HEK293 (cell line): Measurements from ENCODE around the gene SMIM24.

ENCODE experiments used
- GLIS2 ChIP-seq: fragments of 450-650 bp; formaldehyde crosslinking; IDR thresholded peaks from 2 replicates; pipeline ENCODE4 v1.5.1; 2016; ENCODE audit warnings: missing biosample characterization, missing genetic modification characterization
- HIC1 ChIP-seq: fragments of 450-650 bp; formaldehyde crosslinking; IDR thresholded peaks from 2 replicates; pipeline ENCODE4 v1.5.1; 2016; ENCODE audit warnings: missing biosample characterization, missing genetic modification characterization
- KLF1 ChIP-seq: fragments of 450-650 bp; formaldehyde crosslinking; IDR thresholded peaks from 2 replicates; pipeline ENCODE4 v1.5.1; 2016; ENCODE audit warnings: missing biosample characterization, missing genetic modification characterization
- KLF17 ChIP-seq: fragments of 450-650 bp; formaldehyde crosslinking; IDR thresholded peaks from 2 replicates; pipeline ENCODE4 v1.5.1; 2016; ENCODE audit warnings: missing biosample characterization, missing genetic modification characterization
- KLF7 ChIP-seq: fragments of 450-650 bp; formaldehyde crosslinking; IDR thresholded peaks from 2 replicates; pipeline ENCODE4 v1.5.1; 2016; ENCODE audit warnings: missing biosample characterization, missing genetic modification characterization, borderline replicate concordance
- KLF8 ChIP-seq: fragments of 450-650 bp; formaldehyde crosslinking; IDR thresholded peaks from 2 replicates; pipeline ENCODE4 v1.5.1; 2016; ENCODE audit warnings: missing biosample characterization, missing genetic modification characterization
- MZF1 ChIP-seq: fragments of 450-650 bp; formaldehyde crosslinking; IDR thresholded peaks from 2 replicates; pipeline ENCODE4 v1.5.1; 2017; ENCODE audit warnings: missing biosample characterization, missing genetic modification characterization, borderline replicate concordance
- SP2 ChIP-seq: fragments of 450-650 bp; formaldehyde crosslinking; IDR thresholded peaks from 2 replicates; pipeline ENCODE4 v1.5.1; 2016; ENCODE audit warnings: missing biosample characterization, missing genetic modification characterization
- YY1 ChIP-seq: fragments of 450-650 bp; formaldehyde crosslinking; IDR thresholded peaks from 2 replicates; pipeline ENCODE4 v1.5.1; 2018; ENCODE audit warnings: missing biosample characterization, missing genetic modification characterization
- YY2 ChIP-seq: fragments of 450-650 bp; formaldehyde crosslinking; IDR thresholded peaks from 2 replicates; pipeline ENCODE4 v1.5.1; 2016; ENCODE audit warnings: missing biosample characterization, missing genetic modification characterization
- ZBTB10 ChIP-seq: fragments of 450-650 bp; formaldehyde crosslinking; IDR thresholded peaks from 2 replicates; pipeline ENCODE4 v1.5.1; 2016; ENCODE audit warnings: missing biosample characterization, missing genetic modification characterization
- ZBTB26 ChIP-seq: fragments of 450-650 bp; formaldehyde crosslinking; optimal IDR thresholded peaks from 2 replicates; pipeline ENCODE3; 2016; ENCODE audit warnings: missing biosample characterization, mild to moderate bottlenecking, missing genetic modification characterization
- ZFHX2 ChIP-seq: fragments of 450-650 bp; formaldehyde crosslinking; conservative IDR thresholded peaks from 2 replicates; pipeline ENCODE4 v1.5.1; 2016; ENCODE audit warnings: missing biosample characterization, missing genetic modification characterization
- ZFP37 ChIP-seq: fragments of 450-650 bp; formaldehyde crosslinking; IDR thresholded peaks from 2 replicates; pipeline ENCODE4 v1.5.1; 2016; ENCODE audit warnings: missing biosample characterization, missing genetic modification characterization
- ZIC2 ChIP-seq: fragments of 450-650 bp; formaldehyde crosslinking; IDR thresholded peaks from 2 replicates; pipeline ENCODE4 v1.5.1; 2016; ENCODE audit warnings: missing biosample characterization, missing genetic modification characterization
- ZNF140 ChIP-seq: fragments of 450-650 bp; formaldehyde crosslinking; IDR thresholded peaks from 2 replicates; pipeline ENCODE4 v1.5.1; 2016; ENCODE audit warnings: missing biosample characterization, missing genetic modification characterization
- ZNF280D ChIP-seq: fragments of 450-650 bp; formaldehyde crosslinking; IDR thresholded peaks from 2 replicates; pipeline ENCODE4 v1.5.1; 2016; ENCODE audit warnings: missing biosample characterization, missing genetic modification characterization
- ZNF335 ChIP-seq: fragments of 450-650 bp; formaldehyde crosslinking; conservative IDR thresholded peaks from 2 replicates; pipeline ENCODE4 v1.5.1; 2016; ENCODE audit warnings: missing biosample characterization, missing genetic modification characterization
- ZNF366 ChIP-seq: fragments of 450-650 bp; formaldehyde crosslinking; conservative IDR thresholded peaks from 2 replicates; pipeline ENCODE4 v1.5.1; 2016; ENCODE audit warnings: missing biosample characterization, missing genetic modification characterization
- ZNF398 ChIP-seq: fragments of 450-650 bp; formaldehyde crosslinking; IDR thresholded peaks from 2 replicates; pipeline ENCODE4 v1.5.1; 2017; ENCODE audit warnings: missing biosample characterization, missing genetic modification characterization
- ZNF501 ChIP-seq: fragments of 450-650 bp; formaldehyde crosslinking; IDR thresholded peaks from 2 replicates; pipeline ENCODE4 v1.5.1; 2016; ENCODE audit warnings: missing biosample characterization, missing genetic modification characterization
- ZNF580 ChIP-seq: fragments of 450-650 bp; formaldehyde crosslinking; IDR thresholded peaks from 2 replicates; pipeline ENCODE4 v1.5.1; 2016; ENCODE audit warnings: missing biosample characterization, missing genetic modification characterization
- ZNF600 ChIP-seq: fragments of 450-650 bp; formaldehyde crosslinking; IDR thresholded peaks from 2 replicates; pipeline ENCODE4 v1.5.1; 2016; ENCODE audit warnings: missing biosample characterization, missing genetic modification characterization
- ZNF629 ChIP-seq: fragments of 450-650 bp; formaldehyde crosslinking; IDR thresholded peaks from 2 replicates; pipeline ENCODE4 v1.5.1; 2017; ENCODE audit warnings: missing biosample characterization, missing genetic modification characterization
- ZNF76 ChIP-seq: fragments of 450-650 bp; formaldehyde crosslinking; IDR thresholded peaks from 2 replicates; pipeline ENCODE4; 2016; ENCODE audit warnings: low read depth, missing biosample characterization, missing genetic modification characterization, borderline replicate concordance
- ZNF792 ChIP-seq: fragments of 450-650 bp; formaldehyde crosslinking; IDR thresholded peaks from 2 replicates; pipeline ENCODE4 v1.5.1; 2016; ENCODE audit warnings: missing biosample characterization, missing genetic modification characterization

The SMIM24 gene

GRCh38 chr19:3434630-3435553, 45.4 kb downstream of the SMIM24 start (continued):
- TF ChIP-seq HIC1: no peak
- peak; percentile 98 for TF ChIP-seq ZNF76
- 0 out of 2 replicates have a peak, but pooled peaks have one; percentile 17 for TF ChIP-seq ZBTB10
- TF ChIP-seq ZIC2 (tag by site-specific recombination): peak; percentile 29; the same call in 1 of the 2 replicates
- TF ChIP-seq KLF8 (tag by site-specific recombination): peak; percentile 98
- peak; percentile 97 for TF ChIP-seq ZNF580 (tag by site-specific recombination)
- peak; percentile 81 for TF ChIP-seq ZBTB26
- peak; percentile 61; the same call in 1 of the 2 replicates for TF ChIP-seq ZNF366 (tag by site-specific recombination)
- peak; percentile 63 for TF ChIP-seq ZNF501 (tag by site-specific recombination)
- TF ChIP-seq ZNF398 (tag by site-specific recombination): peak; percentile 98
- peak; percentile 82 for TF ChIP-seq KLF1
- TF ChIP-seq YY2 (tag by site-specific recombination): peak; percentile 85
- TF ChIP-seq ZNF335 (tag by site-specific recombination): peak; percentile 96
- peak; percentile 59; the same call in 1 of the 2 replicates for TF ChIP-seq YY1
- peak; percentile 83; the same call in 1 of the 2 replicates for TF ChIP-seq ZNF280D (tag by site-specific recombination)
- TF ChIP-seq KLF7 (tag by site-specific recombination): peak; percentile 91
- TF ChIP-seq ZFHX2 (tag by site-specific recombination): peak; percentile 99
- peak; percentile 91 for TF ChIP-seq ZNF600 (tag by site-specific recombination)
- TF ChIP-seq MZF1 (tag by site-specific recombination): no peak
- no peak for TF ChIP-seq ZNF792
- TF ChIP-seq KLF17: peak; percentile 83
- peak; percentile 69; the same call in 1 of the 2 replicates for TF ChIP-seq GLIS2
- TF ChIP-seq SP2 (tag by site-specific recombination): peak; percentile 93
- peak; percentile 78 for TF ChIP-seq ZNF629 (tag by site-specific recombination)
- peak; percentile 72; the same call in 1 of the 2 replicates for TF ChIP-seq ZFP37 (tag by site-specific recombination)
- TF ChIP-seq ZNF140 (tag by site-specific recombination): no peak
